ENCODE data around the gene TMEM131. TPM values are rescaled to one million over a fixed set of nuclear protein-coding genes. Genes with fewer than 3 reads are reported as not detected.

The TMEM131 gene
- total RNA-seq, 1 donor from 2014 or later = 43.9 TPM

- H3K4me3 Mint-ChIP-seq = no peak overlapping the region
- H3K27me3 Mint-ChIP-seq (ENCODE audit: low read depth) = no peaks in the 10 kb centered on the region
- H3K27ac Mint-ChIP-seq (ENCODE audit: unreplicated experiment) = no peak overlapping the region
- peaks cover 8% of the 10 kb centered on the region for H3K4me1 Mint-ChIP-seq
- no peaks in the 10 kb centered on the region for H3K36me3 Mint-ChIP-seq (ENCODE audit: low read depth)
- TF ChIP-seq CTCF (conservative IDR thresholded peaks at IDR 0.05) = no peak
- DNase-seq (ENCODE audit: low read depth, low spot score) = no peak
- peaks cover 3% of the 10 kb centered on the region for H3K9me3 Mint-ChIP-seq
These were observed 267.5 kb downstream of the TMEM131 start for GRCh38 chr2:97728091-97728731.

- Mint-ChIP-seq H3K27ac (ENCODE audit: unreplicated experiment) (peak overlapping the region; percentile 76), H3K27me3 (ENCODE audit: low read depth) (no peaks in the 10 kb centered on the region)
These were observed 268.5 kb downstream of the TMEM131 start for GRCh38 chr2:97727296-97727695.

GRCh38 chr2:97726261-97727064 lies 269.3 kb downstream of the TMEM131 start:
- H3K9me3 Mint-ChIP-seq = peaks cover 3% of the 10 kb centered on the region
- no peaks in the 10 kb centered on the region for H3K36me3 Mint-ChIP-seq (ENCODE audit: low read depth)
- H3K4me3 Mint-ChIP-seq = no peak overlapping the region
- peaks cover 3% of the 10 kb centered on the region for H3K4me1 Mint-ChIP-seq
- no peak overlapping the region for H3K27ac Mint-ChIP-seq (ENCODE audit: unreplicated experiment)
- no peak for DNase-seq (ENCODE audit: low read depth, low spot score)
- TF ChIP-seq CTCF (conservative IDR thresholded peaks at IDR 0.05) = no peak
- H3K27me3 Mint-ChIP-seq (ENCODE audit: low read depth) = no peaks in the 10 kb centered on the region

More at GRCh38 chr2:97727296-97727695, 268.5 kb downstream of the TMEM131 start:
- DNase-seq (ENCODE audit: low read depth, low spot score) = no peak
- TF ChIP-seq CTCF (conservative IDR thresholded peaks at IDR 0.05) = no peak
- Mint-ChIP-seq H3K4me1 (peaks cover 8% of the 10 kb centered on the region), H3K4me3 (no peak overlapping the region), H3K9me3 (peaks cover 3% of the 10 kb centered on the region), H3K36me3 (ENCODE audit: low read depth) (no peaks in the 10 kb centered on the region)

GRCh38 chr2:97724946-97725688 lies 270.6 kb downstream of the TMEM131 start:
- TF ChIP-seq CTCF (conservative IDR thresholded peaks at IDR 0.05) = no peak
- Mint-ChIP-seq H3K27me3 (ENCODE audit: low read depth) (no peaks in the 10 kb centered on the region), H3K4me1 (peaks cover 6% of the 10 kb centered on the region), H3K4me3 (no peak overlapping the region), H3K27ac (ENCODE audit: unreplicated experiment) (no peak overlapping the region), H3K9me3 (peaks cover 3% of the 10 kb centered on the region), H3K36me3 (ENCODE audit: low read depth) (no peaks in the 10 kb centered on the region)
- DNase-seq (ENCODE audit: low read depth, low spot score) = no peak

GRCh38 chr2:97724501-97724900 lies 271.2 kb downstream of the TMEM131 start:
- DNase-seq (ENCODE audit: low read depth, low spot score) = no peak
- TF ChIP-seq CTCF (conservative IDR thresholded peaks at IDR 0.05) = no peak
- Mint-ChIP-seq H3K36me3 (ENCODE audit: low read depth) (no peaks in the 10 kb centered on the region), H3K4me1 (peaks cover 6% of the 10 kb centered on the region), H3K27me3 (ENCODE audit: low read depth) (no peaks in the 10 kb centered on the region), H3K27ac (ENCODE audit: unreplicated experiment) (no peak overlapping the region), H3K9me3 (peaks cover 3% of the 10 kb centered on the region), H3K4me3 (no peak overlapping the region)

Measured in neural crest cell (in vitro differentiated cells).